Fibroblast of the aortic adventitia (primary cell): Measurements from ENCODE around the gene NRXN3. TPM values are rescaled to one million over a fixed set of nuclear protein-coding genes. Genes with fewer than 3 reads are reported as not detected.

Experiments used
- DNase-seq: peaks from one replicate; pipeline ENCODE4 v3.0.0-alpha.2; 2010; ENCODE audit warnings: low read depth
- H3K4me3 ChIP-seq: 2 replicates; pipeline ENCODE4 v1.5.1; 2011; ENCODE audit warnings: low read depth, mild to moderate bottlenecking, control low read depth, low read length, moderate library complexity
- total RNA-seq: library from RNA; depleted of rRNA; stranded (reverse); fragments of >200 nt; gene quantifications from 2 replicates; pipeline ENCODE4 v1.2.3, GENCODE V29; 2012; ENCODE audit warnings: low replicate concordance
- TF ChIP-seq, protein P1 (sequence below): IDR thresholded peaks from 2 replicates; pipeline ENCODE4 v1.5.1; 2011; ENCODE audit warnings: mild to moderate bottlenecking, low read length, control low read depth, inconsistent platforms; ENCODE audit not compliant: insufficient read depth

Gene NRXN3
- total RNA-seq, 1 donor: 0.18 TPM

- DNase-seq: no peak
- no peak overlapping the region for H3K4me3 ChIP-seq
- TF ChIP-seq, protein P1, sequence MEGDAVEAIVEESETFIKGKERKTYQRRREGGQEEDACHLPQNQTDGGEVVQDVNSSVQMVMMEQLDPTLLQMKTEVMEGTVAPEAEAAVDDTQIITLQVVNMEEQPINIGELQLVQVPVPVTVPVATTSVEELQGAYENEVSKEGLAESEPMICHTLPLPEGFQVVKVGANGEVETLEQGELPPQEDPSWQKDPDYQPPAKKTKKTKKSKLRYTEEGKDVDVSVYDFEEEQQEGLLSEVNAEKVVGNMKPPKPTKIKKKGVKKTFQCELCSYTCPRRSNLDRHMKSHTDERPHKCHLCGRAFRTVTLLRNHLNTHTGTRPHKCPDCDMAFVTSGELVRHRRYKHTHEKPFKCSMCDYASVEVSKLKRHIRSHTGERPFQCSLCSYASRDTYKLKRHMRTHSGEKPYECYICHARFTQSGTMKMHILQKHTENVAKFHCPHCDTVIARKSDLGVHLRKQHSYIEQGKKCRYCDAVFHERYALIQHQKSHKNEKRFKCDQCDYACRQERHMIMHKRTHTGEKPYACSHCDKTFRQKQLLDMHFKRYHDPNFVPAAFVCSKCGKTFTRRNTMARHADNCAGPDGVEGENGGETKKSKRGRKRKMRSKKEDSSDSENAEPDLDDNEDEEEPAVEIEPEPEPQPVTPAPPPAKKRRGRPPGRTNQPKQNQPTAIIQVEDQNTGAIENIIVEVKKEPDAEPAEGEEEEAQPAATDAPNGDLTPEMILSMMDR: no peak
These were observed 1249.6 kb downstream of the NRXN3 start for GRCh38 chr14:79419571-79420327.

DNA sequence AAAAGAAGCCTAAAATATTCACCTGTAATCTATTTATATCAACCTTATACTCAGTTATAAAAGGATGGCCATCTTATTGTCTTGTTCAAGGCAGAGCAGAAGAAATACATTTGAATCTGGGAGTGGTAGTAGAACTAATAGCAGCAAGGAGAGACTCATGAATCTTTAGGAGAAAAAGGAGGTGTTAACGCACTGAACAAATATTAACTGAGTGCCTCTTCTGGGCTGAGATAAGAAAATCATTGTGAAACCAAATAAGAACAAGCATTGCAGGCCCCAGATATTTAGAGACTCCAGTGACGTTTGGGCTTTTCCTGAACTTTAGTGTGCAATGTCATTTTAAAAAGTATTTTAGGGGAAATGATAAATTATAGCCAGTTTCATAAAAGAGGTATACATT is 1250.6 kb downstream of the NRXN3 start:
- no peak overlapping the region for H3K4me3 ChIP-seq
- no peak for DNase-seq
- TF ChIP-seq, protein P1: no peak

- no peak overlapping the region for H3K4me3 ChIP-seq
- TF ChIP-seq, protein P1: no peak
- no peak for DNase-seq
These were observed 1251.6 kb downstream of the NRXN3 start for GRCh38 chr14:79421811-79422210.

DNA sequence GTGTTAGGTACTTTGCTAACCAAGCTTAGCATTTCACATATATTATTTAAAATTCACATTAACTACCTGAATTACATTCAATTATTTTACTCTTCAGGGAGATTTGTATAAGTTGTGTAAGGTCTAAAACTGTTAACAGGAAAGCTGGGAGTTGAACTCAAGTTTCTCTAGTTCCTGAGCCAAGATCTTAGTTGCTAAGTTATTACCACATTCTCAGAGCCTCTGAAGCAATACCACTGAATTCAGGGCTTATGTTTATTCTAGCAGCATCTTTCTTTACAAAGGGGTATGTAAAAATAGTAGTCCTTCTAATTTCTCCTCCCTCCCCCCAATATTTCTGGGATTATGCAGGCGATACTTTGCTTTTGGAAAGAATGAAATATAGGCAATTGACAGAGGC is 1254.3 kb downstream of the NRXN3 start:
- DNase-seq: peak; percentile 32
- TF ChIP-seq, protein P1: no peak
- no peak overlapping the region for H3K4me3 ChIP-seq

GRCh38 chr14:79426103-79426755 is 1256.1 kb downstream of the NRXN3 start:
- TF ChIP-seq, protein P1: no peak
- DNase-seq: no peak
- H3K4me3 ChIP-seq: no peak overlapping the region

GRCh38 chr14:79432640-79433039 is 1262.5 kb downstream of the NRXN3 start:
- H3K4me3 ChIP-seq: no peak overlapping the region
- no peak for DNase-seq
- TF ChIP-seq, protein P1: no peak
